ENCODE data around the gene TTLL11.
"Not testable (repeated sequence)": the region's sequence is repeated elsewhere in the genome, so short reads cannot be mapped to it uniquely, and the experiment has no call there.

Gene TTLL11

DNA sequence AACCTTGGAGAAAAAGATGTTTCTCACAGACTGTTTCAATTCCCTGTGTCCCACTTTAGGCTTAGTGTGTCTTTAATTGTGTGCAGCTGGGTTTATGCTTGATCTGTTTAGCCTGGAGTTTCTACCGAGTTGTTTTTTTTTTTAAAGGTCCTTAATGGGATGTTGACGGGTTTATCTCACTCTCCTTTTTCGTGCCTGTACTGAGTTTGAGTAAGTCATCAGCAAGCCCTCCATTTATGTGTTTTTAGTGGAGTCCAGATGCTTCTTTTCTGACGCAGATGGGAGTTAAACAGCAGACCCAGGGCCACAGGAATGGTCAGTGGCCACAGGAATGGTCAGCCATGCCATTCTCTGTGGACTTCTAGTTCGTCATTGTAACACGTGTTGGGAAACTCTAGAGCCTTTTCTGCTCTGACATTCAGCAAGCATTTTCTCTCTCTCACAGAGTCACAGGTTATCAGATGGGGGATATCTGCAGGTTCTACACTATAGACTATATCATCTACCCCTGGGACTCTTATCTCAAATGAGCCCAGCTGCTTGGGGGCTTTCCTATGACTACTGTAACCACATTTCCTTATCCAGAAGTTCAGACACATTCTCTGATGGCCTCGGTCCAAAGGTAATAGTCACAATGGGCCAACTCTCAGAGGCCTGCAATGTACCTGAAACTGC is 190.5 kb downstream of the TTLL11 start:
- no peak for DNase-seq (ENCODE audit: low spot score)

DNA sequence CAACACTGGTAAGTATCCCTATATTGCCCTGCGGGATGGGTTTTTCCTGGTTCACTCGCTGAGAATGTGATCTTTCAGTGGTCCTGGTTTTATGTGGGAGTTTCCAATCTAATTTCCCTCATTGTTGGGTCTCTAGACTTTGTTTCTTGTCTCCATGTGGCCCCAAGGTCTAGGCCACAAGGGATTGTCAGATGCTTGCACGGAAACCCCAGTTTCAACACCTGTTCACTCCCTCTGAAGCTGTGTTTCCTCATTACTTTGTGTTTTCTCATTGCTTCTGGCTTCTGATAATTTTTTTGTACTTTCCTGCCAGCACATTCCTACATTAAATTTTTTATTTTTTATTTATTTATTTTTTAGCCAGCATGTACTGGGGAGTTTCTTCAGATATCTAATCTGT is 191.5 kb downstream of the TTLL11 start:
- no peak for DNase-seq (ENCODE audit: low spot score)

DNA sequence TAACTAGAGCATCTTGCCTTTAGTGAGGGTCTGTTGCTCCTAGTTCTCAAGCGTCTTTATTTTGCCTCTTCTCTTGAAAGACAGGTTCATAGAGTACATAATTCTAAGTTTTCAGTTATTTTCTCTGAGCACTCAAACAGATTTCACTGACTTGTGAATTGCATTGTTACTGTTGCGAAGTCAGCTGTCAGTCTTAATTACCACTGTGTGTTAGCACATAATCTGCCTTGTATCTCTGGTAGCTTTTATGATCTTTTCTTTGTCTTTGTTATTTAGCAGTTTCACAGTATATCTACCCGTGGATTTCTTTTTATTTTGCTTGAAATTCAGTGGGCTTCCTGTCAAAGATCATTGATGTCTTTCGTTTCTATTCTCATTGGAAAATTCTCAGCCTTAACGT is 192.9 kb downstream of the TTLL11 start:
- no peak for DNase-seq (ENCODE audit: low spot score)

DNA sequence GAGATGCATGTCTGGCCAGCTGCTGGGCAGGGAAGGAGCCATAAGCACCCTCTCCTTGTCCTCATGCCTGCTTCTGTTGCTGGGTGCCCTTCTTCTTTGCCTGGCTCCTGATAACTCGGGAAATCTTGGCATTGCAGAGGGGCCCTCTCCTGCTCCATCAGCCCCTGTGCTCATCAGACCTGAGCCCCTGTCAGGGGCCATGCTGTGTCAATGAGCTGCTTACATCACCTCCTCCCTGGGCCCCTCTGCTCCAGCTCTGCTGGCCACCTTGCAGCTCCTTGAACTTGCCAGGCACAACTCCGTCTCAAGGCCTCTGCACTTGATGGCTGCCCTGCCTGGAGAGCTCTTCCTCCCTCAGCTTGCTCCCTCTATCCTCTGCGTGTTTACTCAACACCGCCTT is 194.3 kb downstream of the TTLL11 start:
- DNase-seq (ENCODE audit: low spot score): no peak

DNA sequence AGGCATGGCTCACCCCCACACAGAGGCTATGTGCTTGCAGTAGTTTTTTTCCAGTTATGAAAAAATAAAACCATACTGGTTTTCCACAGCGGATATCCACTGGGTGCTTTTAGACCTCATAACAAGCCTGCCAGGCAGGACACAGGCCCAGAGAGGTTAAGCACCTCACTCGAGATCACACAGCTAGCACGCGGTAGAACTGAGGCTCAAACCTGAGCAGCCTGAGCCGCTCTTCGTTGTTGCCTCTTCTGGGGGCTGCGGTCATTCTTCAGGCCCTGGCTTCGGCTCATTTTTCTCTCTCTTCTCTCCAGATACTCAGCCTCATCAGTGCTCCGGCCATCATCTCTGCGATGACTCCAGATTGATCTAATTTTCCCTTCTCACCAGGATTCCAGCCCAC is 196.0 kb downstream of the TTLL11 start:
- no peak for DNase-seq (ENCODE audit: low spot score)

DNA sequence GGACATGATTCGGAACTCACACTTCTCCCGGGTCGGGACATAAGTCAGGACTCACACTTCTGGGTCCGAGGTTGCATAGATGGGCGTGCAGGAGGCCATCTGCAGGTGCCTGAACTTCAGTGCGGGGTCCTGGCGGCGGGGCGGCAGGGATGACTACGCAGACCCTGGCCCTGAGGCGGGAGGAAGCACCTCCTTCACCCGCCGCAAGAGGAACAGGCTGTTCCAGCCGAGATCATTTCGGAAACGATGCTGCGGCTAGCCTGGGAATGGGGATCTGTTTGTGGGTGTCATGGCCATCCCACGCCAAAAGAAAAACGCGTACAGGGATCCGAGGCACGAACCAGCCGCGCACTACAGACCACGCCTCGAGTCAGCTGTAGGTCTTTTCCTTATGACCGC is 196.6 kb downstream of the TTLL11 start:
- no peak for DNase-seq (ENCODE audit: low spot score)

DNA sequence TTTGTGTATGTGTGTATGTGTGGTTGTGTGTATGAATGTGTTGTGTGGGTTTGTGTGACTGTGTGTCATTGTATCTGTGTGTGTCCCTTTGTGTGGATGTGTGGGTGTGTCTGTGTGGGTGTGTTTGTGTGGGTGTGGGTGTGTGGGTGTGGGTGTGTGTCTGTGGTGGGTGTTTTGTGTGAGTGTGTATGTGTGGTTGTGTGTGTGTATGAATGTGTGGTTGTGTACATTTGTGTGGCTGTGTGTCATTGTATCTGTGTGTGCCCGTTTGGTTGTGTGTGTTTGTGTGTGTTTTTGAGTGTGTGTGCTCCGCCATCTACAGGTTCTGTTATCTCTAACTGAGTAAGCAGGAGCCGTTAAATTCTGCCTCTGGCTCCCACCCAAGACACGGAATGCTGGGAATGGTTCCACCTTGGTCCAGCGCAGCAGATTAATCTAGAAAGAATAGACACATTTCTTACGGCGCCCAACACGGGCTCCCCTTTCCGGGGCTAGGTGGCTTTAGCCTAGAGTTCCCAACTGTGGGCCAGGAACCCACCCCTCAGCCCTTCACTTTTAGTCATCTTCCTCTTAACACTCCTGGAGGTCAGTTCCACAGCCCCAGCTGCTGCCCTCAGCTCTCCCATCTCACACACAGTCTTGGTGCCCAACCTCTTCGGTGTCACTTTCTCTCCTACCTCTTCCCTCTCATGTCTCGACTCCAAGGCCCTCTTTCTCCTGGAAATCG is 197.1 kb downstream of the TTLL11 start:
- DNase-seq (ENCODE audit: low spot score): no peak

DNA sequence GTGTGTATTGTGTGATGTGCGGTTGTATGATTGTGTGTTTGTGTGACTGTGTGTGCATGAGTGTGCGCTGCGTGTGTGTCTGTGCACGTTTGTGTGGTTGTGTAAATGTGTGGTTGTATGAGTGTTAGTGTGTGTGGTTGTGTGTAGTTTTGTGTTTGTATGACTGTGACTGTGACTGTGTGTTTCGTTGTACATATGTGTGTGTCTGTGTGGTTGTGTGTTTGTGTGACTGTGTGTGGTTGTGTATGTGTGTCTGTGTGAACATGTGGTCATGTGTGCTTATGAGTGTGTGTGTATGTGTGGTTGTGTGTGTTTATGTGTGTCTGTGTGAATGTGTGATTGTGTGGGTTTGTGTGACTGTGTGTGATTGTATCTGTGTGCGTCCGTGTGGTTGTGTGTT is 197.8 kb downstream of the TTLL11 start:
- DNase-seq (ENCODE audit: low spot score): no peak

DNA sequence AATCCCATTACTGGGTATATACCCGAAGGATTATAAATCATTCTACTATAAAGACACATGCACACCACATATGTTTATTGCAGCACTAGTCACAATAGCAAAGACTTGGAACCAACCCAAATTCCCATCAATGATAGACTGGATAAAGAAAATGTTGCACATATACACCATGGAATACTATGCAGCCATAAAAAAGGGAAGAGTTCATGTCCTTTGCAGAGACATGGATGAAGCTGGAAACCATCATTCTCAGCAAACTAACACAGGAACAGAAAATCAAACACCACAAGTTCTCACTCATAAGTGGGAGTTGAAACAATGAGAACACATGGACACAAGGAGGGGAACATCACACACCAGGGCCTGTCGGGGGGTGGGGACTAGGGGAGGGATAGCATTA is 198.7 kb downstream of the TTLL11 start:
- DNase-seq (ENCODE audit: low spot score): not testable (repeated sequence)

DNA sequence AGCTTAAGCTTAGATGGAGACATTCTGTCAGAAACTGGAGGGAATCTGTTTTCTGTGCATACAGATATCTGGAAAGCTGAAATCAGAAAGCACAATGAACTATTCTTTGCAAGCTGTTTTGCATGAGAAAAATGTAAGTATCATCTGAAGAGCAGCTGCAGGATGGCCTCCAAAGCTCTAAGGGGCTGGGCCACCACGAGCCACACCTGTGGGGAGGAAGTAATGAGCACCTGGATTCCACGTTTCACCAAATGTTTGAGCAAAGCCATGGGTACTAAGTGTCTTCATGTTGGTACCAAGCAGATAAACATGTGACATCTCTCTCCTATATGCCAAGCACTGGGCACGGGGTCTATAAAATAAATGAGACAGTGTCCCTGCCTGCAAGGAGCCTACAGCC is 199.3 kb downstream of the TTLL11 start:
- DNase-seq (ENCODE audit: low spot score): no peak

DNA sequence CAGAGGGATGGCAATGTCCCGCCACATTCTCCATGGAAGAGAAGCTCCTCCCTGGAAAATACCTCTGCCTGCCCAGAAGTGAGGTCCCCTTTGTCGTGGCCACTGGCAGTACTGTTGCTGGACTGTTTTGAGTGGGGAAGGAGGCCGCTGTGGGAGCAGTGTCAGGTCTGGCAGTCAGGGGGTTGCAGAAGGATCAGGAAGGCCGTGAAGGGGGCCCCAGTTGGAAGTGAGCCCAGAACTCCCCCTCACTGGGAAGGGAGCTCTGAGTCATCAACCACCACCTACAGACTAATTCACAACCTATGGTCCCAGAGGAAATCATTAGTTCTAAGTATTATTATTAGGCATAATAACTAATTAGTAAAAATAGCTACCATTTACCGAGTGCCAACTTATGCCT is 200.4 kb downstream of the TTLL11 start:
- DNase-seq (ENCODE audit: low spot score): no peak

DNA sequence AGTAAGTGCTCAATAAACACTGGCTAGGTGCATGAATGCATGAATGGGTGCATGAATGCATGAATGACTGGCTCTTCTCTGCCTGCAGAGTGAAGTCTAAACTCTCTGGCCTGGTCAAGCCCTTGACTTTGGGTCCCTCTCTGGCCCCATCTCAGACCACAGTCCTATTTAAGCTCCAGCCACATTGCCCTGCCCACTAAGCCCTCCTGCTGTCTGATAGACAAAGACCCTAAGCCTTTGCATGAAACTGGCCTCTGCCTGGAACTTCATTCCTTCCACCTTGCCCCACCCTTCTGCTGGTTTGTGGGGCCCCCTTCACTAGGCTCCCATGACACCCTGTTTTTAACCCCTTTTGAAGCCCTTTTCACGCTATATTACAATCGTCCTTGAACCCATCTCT is 202.4 kb downstream of the TTLL11 start:
- DNase-seq (ENCODE audit: low spot score): no peak

DNA sequence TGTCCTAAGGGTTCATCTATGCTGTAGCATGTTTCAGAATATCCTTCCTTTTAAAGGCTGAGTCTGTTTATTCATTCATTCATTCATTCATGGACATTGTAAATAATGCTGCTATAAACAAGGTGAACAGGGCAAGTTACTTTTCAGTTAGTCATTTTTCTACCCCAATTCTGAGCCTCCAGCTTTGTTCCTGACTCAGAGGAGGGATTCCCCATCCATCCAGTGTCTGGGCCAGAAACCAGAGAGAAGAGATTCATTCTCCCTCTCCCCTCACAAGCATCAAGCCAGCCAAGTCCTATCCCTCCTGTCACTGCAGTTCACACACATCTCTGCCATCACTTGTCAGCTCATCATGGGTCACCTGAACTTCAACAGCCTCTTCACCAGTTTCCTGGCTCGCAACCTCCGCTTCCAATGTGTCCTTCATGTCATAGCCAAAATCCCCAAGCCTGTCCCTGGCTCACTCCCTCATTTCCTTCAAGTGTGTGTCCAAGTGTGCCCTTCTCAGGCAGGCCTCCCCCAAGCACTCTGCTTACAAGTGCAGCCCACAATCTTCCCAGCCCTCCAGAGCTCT is 203.0 kb downstream of the TTLL11 start:
- DNase-seq (ENCODE audit: low spot score): no peak

DNA sequence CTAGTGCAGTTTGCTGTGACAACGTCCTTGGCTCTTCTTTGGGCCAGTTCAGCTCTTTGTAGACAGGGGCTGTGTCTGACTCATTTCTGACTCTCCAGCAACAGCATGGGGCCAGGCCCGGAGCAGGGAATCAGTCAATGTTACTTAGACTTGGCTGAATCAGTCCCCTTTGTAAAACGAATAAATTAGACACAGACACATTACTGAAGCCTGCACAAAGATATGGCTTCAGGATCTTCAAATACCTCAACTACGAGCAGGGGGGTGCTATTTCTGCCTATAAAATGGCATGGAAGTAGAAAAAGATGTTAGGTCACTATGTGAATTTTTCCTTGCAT is 204.7 kb downstream of the TTLL11 start:
- DNase-seq (ENCODE audit: low spot score): no peak

DNA sequence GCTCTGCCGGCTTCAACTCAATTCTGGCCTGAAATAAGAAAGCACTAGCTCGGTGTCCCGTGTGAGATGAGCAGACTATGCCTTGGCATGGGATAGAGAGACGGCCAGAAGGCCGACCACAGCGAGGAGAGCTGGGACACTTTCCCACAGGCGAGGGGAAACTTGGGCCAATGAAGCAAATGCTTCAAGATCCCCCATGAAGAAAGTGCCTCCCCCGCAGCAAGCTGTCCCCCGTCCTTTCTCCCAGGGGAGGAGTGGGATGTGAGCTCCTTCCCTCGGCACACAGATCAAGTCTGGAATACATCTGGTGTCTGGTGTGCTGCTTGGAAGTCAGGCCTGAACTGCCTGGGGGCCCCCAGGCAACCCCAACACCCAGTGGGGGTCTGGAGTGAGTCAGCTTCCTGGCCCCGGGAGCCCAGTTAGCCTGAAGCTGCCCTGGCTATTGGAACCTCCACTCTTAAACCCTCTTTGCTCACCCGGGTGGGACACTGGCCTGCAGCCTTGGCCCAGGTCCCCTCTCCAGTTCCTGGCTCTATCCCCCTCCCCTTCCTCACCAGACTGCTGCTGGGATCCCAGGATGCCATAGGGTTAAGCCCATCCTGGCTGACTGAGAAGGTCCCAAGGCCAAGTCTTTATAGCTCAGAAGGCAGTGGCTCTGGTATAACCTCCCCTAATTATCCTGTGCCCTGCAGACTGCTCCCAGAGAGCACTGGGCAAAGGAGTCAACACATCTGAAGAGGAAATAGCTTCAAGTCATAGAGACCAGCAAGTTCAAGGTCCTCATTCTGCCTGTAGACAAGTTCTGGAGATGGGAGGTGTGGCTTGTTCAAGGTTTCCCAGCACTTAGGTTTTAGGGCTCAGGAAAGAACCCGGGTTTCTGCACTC is 205.3 kb downstream of the TTLL11 start:
- no peak for DNase-seq (ENCODE audit: low spot score)

DNA sequence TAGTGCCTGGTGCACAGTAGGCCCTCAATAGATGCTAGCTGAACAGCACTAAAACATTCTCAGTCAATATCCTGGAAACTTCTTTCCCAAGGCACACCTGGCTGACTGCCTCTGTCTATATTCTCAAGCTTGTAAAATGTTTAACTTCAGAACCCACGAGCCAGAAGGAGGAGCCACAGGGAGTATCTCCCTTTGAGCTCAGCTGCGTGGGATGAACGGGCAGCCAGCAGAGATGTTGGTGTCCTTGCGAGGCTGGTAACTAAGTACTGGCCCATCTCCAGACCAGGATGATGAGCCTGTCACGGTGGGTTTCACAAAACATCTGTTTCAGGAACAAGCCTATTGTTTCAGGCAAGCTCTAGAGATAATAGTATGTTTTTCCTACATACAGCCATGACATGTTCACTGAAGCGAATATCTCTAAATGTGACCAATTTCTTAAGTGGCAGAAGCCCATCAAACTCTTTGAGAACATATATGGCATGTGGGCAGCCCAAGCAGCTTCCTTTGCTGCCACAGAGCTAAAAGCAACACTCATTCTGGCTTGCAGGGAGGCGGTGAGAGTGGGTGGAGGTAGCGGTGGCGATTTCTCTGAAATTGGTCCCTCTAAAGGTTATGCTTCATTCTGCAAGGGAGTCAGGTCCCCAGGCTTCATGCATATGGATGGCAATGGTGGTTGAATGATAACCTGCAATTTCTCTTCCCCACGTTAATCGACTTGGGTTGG is 206.2 kb downstream of the TTLL11 start:
- no peak for DNase-seq (ENCODE audit: low spot score)

DNA sequence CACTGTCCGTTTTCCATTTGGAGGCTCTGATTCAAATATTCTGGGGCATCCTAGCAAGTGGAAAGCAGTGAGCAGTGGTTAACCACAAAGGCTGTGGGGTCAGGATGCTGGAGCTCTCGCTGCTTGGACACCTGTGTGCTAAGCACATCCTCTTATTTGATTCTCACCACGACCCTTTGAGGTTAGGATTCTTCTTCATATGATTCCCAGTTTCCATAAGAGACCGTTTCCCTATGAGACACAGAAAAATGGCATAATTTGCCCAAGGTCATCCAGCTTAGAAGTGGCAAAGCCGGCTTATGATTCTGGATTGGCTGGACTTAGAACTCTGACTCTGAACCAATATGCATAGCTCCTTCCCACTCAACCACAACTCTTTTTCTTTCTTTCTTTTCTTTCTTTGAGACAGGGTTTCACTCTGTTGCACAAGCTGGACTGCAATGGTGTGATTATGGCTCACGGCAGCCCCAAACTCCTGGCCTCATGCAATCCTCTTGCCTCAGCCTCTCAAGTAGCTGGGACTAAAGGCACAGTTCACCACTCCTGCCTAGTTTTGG is 207.7 kb downstream of the TTLL11 start:
- DNase-seq (ENCODE audit: low spot score): no peak

DNA sequence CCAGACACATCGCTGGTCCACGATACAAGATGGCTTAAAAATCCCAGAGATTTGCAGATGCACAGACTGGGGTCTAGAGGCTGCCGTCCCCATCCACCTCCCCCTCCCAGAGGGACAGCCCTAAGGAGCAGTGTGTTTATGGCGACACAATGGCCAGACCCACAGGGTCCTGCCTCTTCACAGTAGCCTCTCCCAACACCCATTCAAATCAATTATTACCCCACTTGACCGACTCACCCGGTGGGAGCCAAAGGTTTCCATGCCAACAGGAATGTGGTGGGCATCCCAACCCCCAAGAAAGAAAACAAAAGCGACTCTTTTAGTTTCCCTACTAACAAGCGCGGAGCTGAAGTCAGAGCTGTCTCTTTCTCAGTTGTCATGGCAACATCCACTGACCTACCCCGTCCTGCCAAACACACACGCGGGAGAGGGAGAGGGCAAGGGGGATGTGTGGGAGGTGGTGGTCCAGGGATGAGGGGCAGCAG is 209.0 kb downstream of the TTLL11 start:
- no peak for DNase-seq (ENCODE audit: low spot score)

DNA sequence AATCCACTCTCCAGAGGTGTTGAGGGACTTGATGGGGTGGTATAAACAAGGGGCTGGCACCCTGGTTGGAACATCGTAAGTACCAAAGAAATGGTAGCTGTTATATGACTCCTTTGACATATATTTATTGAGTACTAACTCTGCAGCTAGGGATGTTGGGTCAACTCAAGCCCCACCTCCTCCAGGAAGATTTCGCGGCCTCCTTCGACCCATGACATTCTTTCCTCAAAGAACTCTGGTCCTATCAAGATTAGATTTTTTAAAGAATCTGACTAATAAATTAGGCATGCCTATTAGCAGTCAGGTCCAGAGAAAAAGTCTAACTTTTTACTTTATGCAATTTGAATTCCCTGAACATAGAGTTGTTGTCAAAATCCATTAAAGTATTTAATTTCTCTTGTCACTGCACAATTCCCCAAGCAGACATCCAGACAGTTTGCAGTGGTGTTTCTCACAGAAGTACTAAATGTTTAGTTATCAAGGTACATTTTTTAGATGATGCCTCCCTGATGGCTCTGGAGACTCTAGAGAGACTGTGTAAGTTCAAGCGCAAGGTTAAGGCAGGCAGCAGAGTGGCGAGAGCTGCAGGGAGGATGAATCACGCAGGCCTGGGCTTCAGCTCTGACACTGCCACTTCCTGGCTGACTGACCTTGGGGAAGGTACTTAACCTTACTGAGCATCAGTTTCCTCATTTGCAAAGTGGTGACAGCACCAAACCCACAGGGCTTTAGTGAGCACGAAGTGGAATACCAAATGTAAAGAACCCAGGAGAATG is 209.6 kb downstream of the TTLL11 start:
- no peak for DNase-seq (ENCODE audit: low spot score)

DNA sequence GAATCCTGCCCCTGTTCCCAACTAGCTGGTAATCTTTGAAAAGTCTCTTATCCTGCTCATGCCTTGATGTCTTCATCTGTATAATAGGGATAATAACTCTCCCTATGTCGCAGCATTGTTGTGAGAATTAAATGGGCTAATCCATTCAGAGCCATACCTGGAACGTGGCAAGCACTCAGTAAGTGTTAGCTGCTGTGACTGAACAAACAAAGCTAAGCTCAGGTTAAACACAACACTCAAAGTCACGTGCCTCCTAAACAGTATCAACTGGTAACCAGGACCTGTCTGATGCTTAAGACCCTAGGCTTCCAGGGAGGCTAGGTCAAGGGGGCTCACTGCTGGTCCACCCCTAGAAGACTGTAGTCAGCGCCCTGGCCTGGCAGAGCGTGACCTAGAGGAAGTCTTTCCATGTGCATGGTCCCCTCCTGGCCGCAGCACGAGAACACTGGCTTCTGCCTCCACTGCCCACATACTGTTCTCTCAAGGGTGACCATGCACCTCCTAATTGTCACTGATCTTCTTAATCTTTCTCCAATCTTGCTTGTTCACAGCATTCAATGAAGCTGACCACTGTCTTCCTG is 211.1 kb downstream of the TTLL11 start:
- DNase-seq (ENCODE audit: low spot score): no peak

Measured in HuH-7.5 (cell line).